GM20431 (cell line): ENCODE results near the gene VAT1.
"Not testable (repeated sequence)": the region's sequence is repeated elsewhere in the genome, so short reads cannot be mapped to it uniquely, and the experiment has no call there.

Experiments
- in situ Hi-C: fragments of 300-500 bp; cut with MseI, MboI; formaldehyde crosslinking; loops from one replicate; pipeline ENCODE4 v1.15.0; 2020; ENCODE audit warnings: low sequenced_read_pairs; ENCODE audit not compliant: unreplicated experiment

Gene VAT1

GRCh38 chr17:43013296-43013695 lies 8.9 kb downstream of the VAT1 start:
- in situ Hi-C loops = loop anchor here (25.0 kb wide), 1 partner anchor 324 kb away; no protein-coding TSS in a partner anchor

GRCh38 chr17:43011728-43012472 lies 10.3 kb downstream of the VAT1 start:
- in situ Hi-C loops = loop anchor here (25.0 kb wide), 1 partner anchor 325 kb away; no protein-coding TSS in a partner anchor

- in situ Hi-C loops = loop anchor here (25.0 kb wide), 1 partner anchor 327 kb away; no protein-coding TSS in a partner anchor
These were observed 11.4 kb downstream of the VAT1 start for GRCh38 chr17:43010667-43011308.

- in situ Hi-C loops = loop anchor here (25.0 kb wide), 1 partner anchor 330 kb away; no protein-coding TSS in a partner anchor
These were observed 15.3 kb downstream of the VAT1 start, which contains the start of gene IFI35 for GRCh38 chr17:43006639-43007551. TSS of gene IFI35 (plus strand) at chr17:43006784. CDS start at chr17:43006948, 164 bp downstream.

- in situ Hi-C loops = loop anchor here (25.0 kb wide), 1 partner anchor 334 kb away; no protein-coding TSS in a partner anchor
These were observed 18.5 kb downstream of the VAT1 start for GRCh38 chr17:43003542-43004172.

- in situ Hi-C loops = loop anchor here (25.0 kb wide), 1 partner anchor 336 kb away; no protein-coding TSS in a partner anchor
These were observed 21.3 kb downstream of the VAT1 start for GRCh38 chr17:43000894-43001293.

GRCh38 chr17:42999003-42999525 lies 23.1 kb downstream of the VAT1 start:
- in situ Hi-C loops = no loop called here

- in situ Hi-C loops = no loop called here
These were observed 23.9 kb downstream of the VAT1 start, which contains the start of gene RPL27 for GRCh38 chr17:42997984-42998938. TSS of gene RPL27 (plus strand) at chr17:42998419. CDS start at chr17:42998751, 332 bp downstream.

- in situ Hi-C loops = no loop called here
These were observed 24.7 kb downstream of the VAT1 start for GRCh38 chr17:42997390-42997983.

GRCh38 chr17:42993913-42994312 lies 28.3 kb downstream of the VAT1 start:
- in situ Hi-C loops = not testable (repeated sequence)

- in situ Hi-C loops = no loop called here
These were observed 29.3 kb downstream of the VAT1 start for GRCh38 chr17:42992872-42993271.

GRCh38 chr17:42991471-42991870 lies 30.7 kb downstream of the VAT1 start:
- in situ Hi-C loops = no loop called here

- in situ Hi-C loops = no loop called here
These were observed 32.2 kb downstream of the VAT1 start for GRCh38 chr17:42989726-42990652.

GRCh38 chr17:42989141-42989540 lies 33.0 kb downstream of the VAT1 start:
- in situ Hi-C loops = no loop called here

GRCh38 chr17:42985225-42985624 lies 37.0 kb downstream of the VAT1 start:
- in situ Hi-C loops = no loop called here

GRCh38 chr17:42982266-42982665 lies 39.9 kb downstream of the VAT1 start:
- in situ Hi-C loops = no loop called here
